ENCODE data around the gene VSIG10. TPM values are rescaled to one million over a fixed set of nuclear protein-coding genes. Genes with fewer than 3 reads are reported as not detected.

The VSIG10 gene
- total RNA-seq, 1 donor from 2014 or later: 51.7 TPM

- DNase-seq (no peak), ATAC-seq (no peak)
- Histone ChIP-seq H3K27ac (peak overlapping the region; percentile 74), H3K9me3 (no peaks in the 10 kb centered on the region), H3K4me1 (peaks cover 55% of the 10 kb centered on the region), H3K27me3 (ENCODE audit: low read depth) (no peaks in the 10 kb centered on the region), H3K4me3 (no peak overlapping the region), H3K36me3 (peaks cover 37% of the 10 kb centered on the region)
- no peak for TF ChIP-seq CTCF (IDR thresholded peaks at IDR 0.05)
- intact Hi-C loops (cut with DNase I): no loop called here
Observed at GRCh38 chr12:118053071-118053985, 50.5 kb downstream of the VSIG10 start.

- Histone ChIP-seq H3K27ac (peak overlapping the region; percentile 74), H3K27me3 (ENCODE audit: low read depth) (no peaks in the 10 kb centered on the region), H3K4me3 (no peak overlapping the region), H3K36me3 (peaks cover 44% of the 10 kb centered on the region), H3K4me1 (peaks cover 55% of the 10 kb centered on the region), H3K9me3 (no peaks in the 10 kb centered on the region)
- DNase-seq (peak; percentile 68), ATAC-seq (peak; percentile 95 to 97)
- intact Hi-C loops (cut with DNase I): no loop called here
- TF ChIP-seq CTCF (IDR thresholded peaks at IDR 0.05): no peak
Observed at GRCh38 chr12:118052324-118053070, 51.3 kb downstream of the VSIG10 start.

GRCh38 chr12:118050972-118051910, 52.6 kb downstream of the VSIG10 start:
- intact Hi-C loops (cut with DNase I): no loop called here
- no peak overlapping the region for H3K4me3 ChIP-seq
- no peaks in the 10 kb centered on the region for H3K27me3 ChIP-seq (ENCODE audit: low read depth)
- H3K27ac ChIP-seq: peak overlapping the region; percentile 50
- ATAC-seq (no peak), DNase-seq (no peak)
- H3K36me3 ChIP-seq: peaks cover 57% of the 10 kb centered on the region
- no peak for TF ChIP-seq CTCF (IDR thresholded peaks at IDR 0.05)
- H3K9me3 ChIP-seq: no peaks in the 10 kb centered on the region
- H3K4me1 ChIP-seq: peaks cover 45% of the 10 kb centered on the region

GRCh38 chr12:118046430-118046829, 57.4 kb downstream of the VSIG10 start:
- no peak for DNase-seq
- TF ChIP-seq CTCF (IDR thresholded peaks at IDR 0.05): no peak
- H3K36me3 ChIP-seq: peaks cover 94% of the 10 kb centered on the region
- no peak overlapping the region for H3K4me3 ChIP-seq
- ATAC-seq: no peak
- intact Hi-C loops (cut with DNase I): no loop called here
- H3K27ac ChIP-seq: no peak overlapping the region
- H3K27me3 ChIP-seq (ENCODE audit: low read depth): no peaks in the 10 kb centered on the region
- peaks cover 3% of the 10 kb centered on the region for H3K4me1 ChIP-seq
- no peaks in the 10 kb centered on the region for H3K9me3 ChIP-seq

- Histone ChIP-seq H3K36me3 (peaks cover 93% of the 10 kb centered on the region), H3K4me1 (no peaks in the 10 kb centered on the region), H3K27me3 (ENCODE audit: low read depth) (no peaks in the 10 kb centered on the region), H3K27ac (no peak overlapping the region), H3K9me3 (no peaks in the 10 kb centered on the region), H3K4me3 (no peak overlapping the region)
- no peak for TF ChIP-seq CTCF (IDR thresholded peaks at IDR 0.05)
- intact Hi-C loops (cut with DNase I): no loop called here
- DNase-seq (no peak), ATAC-seq (no peak)
Observed at GRCh38 chr12:118044577-118044976, 59.2 kb downstream of the VSIG10 start.
